GM21360 (cell line): Measurements from ENCODE around the gene ATP6V1B1.
A peak's percentile ranks its signal among the peaks of the same experiment; 100 is the strongest.
"Not testable (repeated sequence)": the region's sequence is repeated elsewhere in the genome, so short reads cannot be mapped to it uniquely, and the experiment has no call there.

Experiments
- ATAC-seq: cut with Tn5 transposase; IDR thresholded peaks from one replicate; pipeline ENCODE4 v1.9.1; 2021; ENCODE audit warnings: mild to moderate bottlenecking, moderate library complexity; ENCODE audit not compliant: unreplicated experiment

The ATP6V1B1 gene

GRCh38 chr2:70987386-70987785 lies 51.7 kb downstream of the ATP6V1B1 start:
- ATAC-seq: no peak

GRCh38 chr2:70988151-70988550 lies 52.5 kb downstream of the ATP6V1B1 start:
- no peak for ATAC-seq

- no peak for ATAC-seq
Observed at GRCh38 chr2:70988726-70989648, 53.3 kb downstream of the ATP6V1B1 start.

- ATAC-seq: no peak
Observed at GRCh38 chr2:70990216-70990615, 54.5 kb downstream of the ATP6V1B1 start.

- ATAC-seq: no peak
Observed at GRCh38 chr2:70991142-70991541, 55.4 kb downstream of the ATP6V1B1 start.

- no peak for ATAC-seq
Observed at GRCh38 chr2:70991742-70992141, 56.0 kb downstream of the ATP6V1B1 start.

GRCh38 chr2:70992945-70993853 lies 57.5 kb downstream of the ATP6V1B1 start:
- no peak for ATAC-seq

GRCh38 chr2:70994009-70994698 lies 58.5 kb downstream of the ATP6V1B1 start:
- peak; percentile 27 for ATAC-seq

- ATAC-seq: peak; percentile 93
Observed at GRCh38 chr2:70994699-70995425, 59.2 kb downstream of the ATP6V1B1 start, which contains the start of gene TEX261. TEX261 (minus strand) TSS chr2:70994873; CDS start chr2:70994757, 116 bp downstream.

GRCh38 chr2:70995426-70995729 lies 59.7 kb downstream of the ATP6V1B1 start:
- ATAC-seq: peak; percentile 45

GRCh38 chr2:70998885-70999284 lies 63.2 kb downstream of the ATP6V1B1 start:
- not testable (repeated sequence) for ATAC-seq

- no peak for ATAC-seq
Observed at GRCh38 chr2:70999362-70999761, 63.7 kb downstream of the ATP6V1B1 start.

- ATAC-seq: not testable (repeated sequence)
Observed at GRCh38 chr2:70999931-71000330, 64.2 kb downstream of the ATP6V1B1 start.

- ATAC-seq: peak; percentile 84
Observed at GRCh38 chr2:71000780-71001591, 65.3 kb downstream of the ATP6V1B1 start.

GRCh38 chr2:71001592-71001927 lies 65.9 kb downstream of the ATP6V1B1 start:
- no peak for ATAC-seq

GRCh38 chr2:71001981-71002570 lies 66.4 kb downstream of the ATP6V1B1 start:
- ATAC-seq: no peak

GRCh38 chr2:71003396-71003795 lies 67.7 kb downstream of the ATP6V1B1 start:
- no peak for ATAC-seq

GRCh38 chr2:71003966-71004755 lies 68.5 kb downstream of the ATP6V1B1 start:
- no peak for ATAC-seq
